HepG2 (cell line): ENCODE results near the gene DDX4. TPM values are rescaled to one million over a fixed set of nuclear protein-coding genes. Genes with fewer than 3 reads are reported as not detected.

Source experiments
- ATF7-NPFF ChIP-seq: sonication (generic); formaldehyde crosslinking; IDR thresholded peaks from 2 replicates; pipeline ENCODE4 v1.8.1; 2023; ENCODE audit warnings: mild to moderate bottlenecking, low read depth, missing genetic modification reagents, moderate library complexity
- ELF4 ChIP-seq: sonication (generic); formaldehyde crosslinking; IDR thresholded peaks from 2 replicates; pipeline ENCODE4 v1.5.0; 2020; ENCODE audit warnings: missing genetic modification reagents, mild to moderate bottlenecking, moderate library complexity, borderline replicate concordance
- HNRNPUL1 ChIP-seq: fragments of 200-400 bp; formaldehyde crosslinking; IDR thresholded peaks from 2 replicates; pipeline ENCODE4 v1.6.1; 2017; ENCODE audit warnings: low read depth, mild to moderate bottlenecking, low read length, moderate library complexity
- MED13 ChIP-seq: sonication (generic); formaldehyde crosslinking; IDR thresholded peaks from 2 replicates; pipeline ENCODE4 v1.5.0; 2020; ENCODE audit warnings: missing genetic modification reagents
- SNAPC2 ChIP-seq: sonication (generic); formaldehyde crosslinking; IDR thresholded peaks from 2 replicates; pipeline ENCODE4 v1.8.1; 2022; ENCODE audit warnings: mild to moderate bottlenecking, missing genetic modification reagents
- ZBTB7B ChIP-seq: sonication (generic); formaldehyde crosslinking; IDR thresholded peaks from 2 replicates; pipeline ENCODE4 v1.4.0; 2020; ENCODE audit warnings: missing genetic modification reagents
- ZNF614 ChIP-seq: IDR thresholded peaks from 2 replicates; pipeline ENCODE4 v1.6.1; 2018; ENCODE audit warnings: missing biosample characterization, missing genetic modification reagents, inconsistent platforms, borderline replicate concordance
- ZSCAN12 ChIP-seq: sonication (generic); formaldehyde crosslinking; IDR thresholded peaks from 2 replicates; pipeline ENCODE4 v1.9.0; 2021; ENCODE audit warnings: mild to moderate bottlenecking, missing genetic modification reagents
- polyA plus RNA-seq, 8 experiments: library from polyadenylated mRNA; depleted of rRNA in 3 of 8; stranded (reverse) in 7 of 8; unstranded in 1 of 8; fragments of >200 nt; fragmentation: Illumina TruSeq in 4 of 8; extraction: Trizol in 4 of 8; gene quantifications; 2 replicates each; pipeline versions ENCODE4 v1.2.1 to v1.2.3, GENCODE V29; 2011 to 2016; ENCODE audit warnings: low read depth in 4 of 8, missing spikeins in 1 of 8, mixed read lengths in 1 of 8; ENCODE audit not compliant: insufficient read depth in 1 of 8
- total RNA-seq, 5 experiments: library from RNA; depleted of rRNA; stranded (reverse); fragments of >200 nt; fragmentation: Illumina TruSeq; extraction: Trizol; gene quantifications; 2 replicates each; pipeline ENCODE4 v1.2.3, GENCODE V29; 2016; ENCODE audit warnings: low read depth in 1 of 5
- TF ChIP-seq, protein P1 (sequence below): sonication (generic); formaldehyde crosslinking; IDR thresholded peaks from 2 replicates; pipeline ENCODE4 v1.4.0; 2020; ENCODE audit warnings: mild to moderate bottlenecking, missing genetic modification reagents
- TF ChIP-seq, protein P2 (sequence below): sonication (generic); formaldehyde crosslinking; IDR thresholded peaks from 2 replicates; pipeline ENCODE4 v1.4.0; 2020; ENCODE audit warnings: mild to moderate bottlenecking, low read depth, missing genetic modification reagents

The DDX4 gene
- total and polyA plus RNA-seq, 2 of the 13 experiments (the other 11 are each of a cell fraction or from before 2014, with no cell fraction given) = 0.05 TPM; not detected in 1

DNA sequence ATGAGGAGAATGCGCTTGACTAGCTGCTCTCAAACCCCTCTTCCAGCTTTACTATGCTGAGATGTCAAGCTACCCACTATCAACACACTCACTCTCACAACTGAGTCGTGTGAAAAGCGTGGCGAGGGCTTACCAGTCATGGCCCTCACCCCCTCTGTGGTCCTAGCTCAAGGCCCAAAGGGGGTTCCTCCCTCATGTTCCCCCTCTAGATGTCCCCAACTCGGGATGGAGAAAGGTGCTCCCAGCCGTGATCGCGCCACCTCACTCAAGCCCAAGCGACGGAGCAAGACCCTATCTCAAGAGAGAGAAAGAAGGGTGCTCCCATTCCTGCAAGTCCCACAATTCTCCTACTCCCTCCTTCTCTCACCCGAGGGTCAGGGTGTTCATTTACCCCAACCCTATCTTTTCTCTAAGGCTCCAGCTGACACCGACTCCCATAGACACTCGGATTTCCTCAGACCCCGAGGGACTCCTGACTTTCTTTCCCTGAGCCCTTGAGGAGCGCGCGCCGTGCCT is 26.3 kb upstream of the DDX4 start (continued):
- TF ChIP-seq, protein P1, sequence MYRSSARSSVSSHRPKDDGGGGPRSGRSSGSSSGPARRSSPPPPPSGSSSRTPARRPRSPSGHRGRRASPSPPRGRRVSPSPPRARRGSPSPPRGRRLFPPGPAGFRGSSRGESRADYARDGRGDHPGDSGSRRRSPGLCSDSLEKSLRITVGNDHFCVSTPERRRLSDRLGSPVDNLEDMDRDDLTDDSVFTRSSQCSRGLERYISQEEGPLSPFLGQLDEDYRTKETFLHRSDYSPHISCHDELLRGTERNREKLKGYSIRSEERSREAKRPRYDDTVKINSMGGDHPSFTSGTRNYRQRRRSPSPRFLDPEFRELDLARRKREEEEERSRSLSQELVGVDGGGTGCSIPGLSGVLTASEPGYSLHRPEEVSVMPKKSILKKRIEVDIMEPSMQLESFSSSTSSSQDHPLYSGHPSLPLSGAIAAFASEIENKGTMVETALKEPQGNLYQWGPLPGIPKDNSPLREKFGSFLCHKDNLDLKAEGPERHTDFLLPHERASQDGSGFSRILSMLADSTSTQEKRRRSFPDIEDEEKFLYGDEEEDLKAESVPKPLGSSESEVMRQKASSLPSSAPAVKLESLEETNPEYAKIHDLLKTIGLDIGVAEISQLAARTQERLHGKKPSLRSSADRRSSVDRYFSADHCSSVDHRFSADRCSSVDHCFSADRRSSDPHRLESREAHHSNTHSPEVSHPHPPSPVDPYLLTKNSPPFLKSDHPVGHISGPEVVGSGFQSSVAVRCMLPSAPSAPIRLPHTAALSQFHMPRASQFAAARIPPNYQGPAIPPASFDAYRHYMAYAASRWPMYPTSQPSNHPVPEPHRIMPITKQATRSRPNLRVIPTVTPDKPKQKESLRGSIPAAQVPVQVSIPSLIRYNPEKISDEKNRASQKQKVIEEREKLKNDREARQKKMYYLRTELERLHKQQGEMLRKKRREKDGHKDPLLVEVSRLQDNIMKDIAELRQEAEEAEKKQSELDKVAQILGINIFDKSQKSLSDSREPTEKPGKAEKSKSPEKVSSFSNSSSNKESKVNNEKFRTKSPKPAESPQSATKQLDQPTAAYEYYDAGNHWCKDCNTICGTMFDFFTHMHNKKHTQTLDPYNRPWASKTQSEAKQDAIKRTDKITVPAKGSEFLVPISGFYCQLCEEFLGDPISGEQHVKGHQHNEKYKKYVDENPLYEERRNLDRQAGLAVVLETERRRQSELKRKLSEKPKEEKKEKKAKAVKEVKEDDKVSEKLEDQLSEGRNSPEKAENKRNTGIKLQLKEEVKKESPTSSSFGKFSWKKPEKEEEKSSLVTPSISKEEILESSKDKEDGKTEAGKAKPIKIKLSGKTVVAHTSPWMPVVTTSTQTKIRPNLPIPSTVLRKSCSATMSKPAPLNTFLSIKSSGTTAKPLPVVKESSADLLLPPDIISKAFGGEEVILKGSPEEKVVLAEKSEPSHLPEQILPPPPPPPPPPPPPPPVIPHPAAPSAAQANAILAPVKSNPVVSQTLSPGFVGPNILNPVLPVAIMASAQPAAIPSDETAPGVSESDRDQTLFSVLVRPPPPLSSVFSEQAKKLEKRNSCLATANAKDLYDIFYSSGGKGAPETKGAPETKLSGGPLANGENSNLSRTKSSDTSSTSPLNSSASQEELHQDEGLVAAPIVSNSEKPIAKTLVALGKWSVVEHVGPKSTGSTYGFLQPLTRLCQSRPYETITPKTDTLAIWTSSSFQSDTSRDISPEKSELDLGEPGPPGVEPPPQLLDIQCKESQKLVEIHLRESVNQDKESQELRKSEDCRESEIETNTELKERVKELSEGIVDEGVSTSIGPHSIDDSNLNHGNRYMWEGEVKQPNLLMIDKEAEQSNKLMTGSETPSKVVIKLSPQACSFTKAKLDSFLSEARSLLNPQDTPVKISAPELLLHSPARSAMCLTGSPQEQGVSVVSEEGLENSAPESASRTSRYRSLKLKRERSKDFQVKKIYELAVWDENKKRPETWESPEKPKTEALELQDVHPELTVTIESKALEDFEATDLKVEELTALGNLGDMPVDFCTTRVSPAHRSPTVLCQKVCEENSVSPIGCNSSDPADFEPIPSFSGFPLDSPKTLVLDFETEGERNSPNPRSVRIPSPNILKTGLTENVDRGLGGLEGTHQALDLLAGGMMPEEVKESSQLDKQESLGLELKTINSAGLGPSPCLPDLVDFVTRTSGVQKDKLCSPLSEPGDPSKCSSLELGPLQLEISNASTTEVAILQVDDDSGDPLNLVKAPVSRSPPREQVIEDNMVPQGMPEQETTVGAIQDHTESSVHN (CRISPR knock-in tag) = no peak
- TF ChIP-seq HNRNPUL1 = no peak
- no peak for TF ChIP-seq MED13 (CRISPR knock-in tag)
- TF ChIP-seq ATF7-NPFF (CRISPR knock-in tag) = no peak; the same call in 1 of the 2 replicates
- TF ChIP-seq ELF4 = 0 out of 2 replicates have a peak, but pooled peaks have one; percentile 17
- TF ChIP-seq, protein P2, sequence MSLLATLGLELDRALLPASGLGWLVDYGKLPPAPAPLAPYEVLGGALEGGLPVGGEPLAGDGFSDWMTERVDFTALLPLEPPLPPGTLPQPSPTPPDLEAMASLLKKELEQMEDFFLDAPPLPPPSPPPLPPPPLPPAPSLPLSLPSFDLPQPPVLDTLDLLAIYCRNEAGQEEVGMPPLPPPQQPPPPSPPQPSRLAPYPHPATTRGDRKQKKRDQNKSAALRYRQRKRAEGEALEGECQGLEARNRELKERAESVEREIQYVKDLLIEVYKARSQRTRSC (CRISPR knock-in tag) = no peak
- TF ChIP-seq ZSCAN12 = no peak
- TF ChIP-seq ZBTB7B (CRISPR knock-in tag) = 0 out of 2 replicates have a peak, but pooled peaks have one; percentile 34
- TF ChIP-seq ZNF614 (CRISPR knock-in tag) = no peak
- no peak for TF ChIP-seq SNAPC2 (CRISPR knock-in tag)
- TF ChIP-seq, all 625 proteins: peak for 3
